ENCODE data around the gene CACNA1G.

The CACNA1G gene

DNA sequence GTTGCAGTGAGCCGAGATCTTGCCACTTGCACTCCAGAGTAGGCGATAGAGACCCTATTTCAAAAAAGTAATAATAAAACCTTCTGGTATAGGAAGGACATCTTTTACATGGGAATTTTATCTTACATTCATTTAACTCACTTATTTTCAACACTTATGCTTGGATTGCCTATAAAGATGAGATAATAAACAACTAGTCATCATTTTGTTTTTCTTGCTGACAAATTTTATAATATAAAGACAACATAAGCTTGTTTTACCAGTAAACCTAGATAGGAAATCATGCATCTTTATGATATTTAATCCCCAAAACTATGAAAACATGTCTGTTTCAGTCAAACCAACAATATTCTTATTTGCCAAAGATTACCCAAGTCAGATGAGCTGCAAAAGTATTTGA lies 91.1 kb downstream of the CACNA1G start:
- DNase-seq (ENCODE audit: low spot score): no peak

DNA sequence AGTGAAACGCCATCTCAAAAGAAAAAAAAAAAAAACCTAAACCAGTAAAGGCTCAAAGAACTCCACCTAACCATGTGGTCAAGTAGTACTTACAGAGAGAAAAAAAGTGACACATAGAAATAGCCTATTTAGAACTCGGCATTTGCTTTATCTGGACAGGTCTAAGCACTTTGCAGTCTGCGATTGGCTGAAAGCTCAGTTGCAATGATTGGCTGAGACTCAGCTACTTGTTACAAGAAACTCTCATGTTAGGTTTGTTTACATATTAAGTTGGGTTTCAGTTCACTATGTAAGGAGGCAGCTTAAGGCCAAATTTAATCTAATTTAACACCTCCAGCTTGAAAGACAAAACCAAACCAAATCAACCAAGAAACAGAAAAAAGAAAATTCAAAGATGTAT lies 93.2 kb downstream of the CACNA1G start:
- DNase-seq (ENCODE audit: low spot score): no peak

DNA sequence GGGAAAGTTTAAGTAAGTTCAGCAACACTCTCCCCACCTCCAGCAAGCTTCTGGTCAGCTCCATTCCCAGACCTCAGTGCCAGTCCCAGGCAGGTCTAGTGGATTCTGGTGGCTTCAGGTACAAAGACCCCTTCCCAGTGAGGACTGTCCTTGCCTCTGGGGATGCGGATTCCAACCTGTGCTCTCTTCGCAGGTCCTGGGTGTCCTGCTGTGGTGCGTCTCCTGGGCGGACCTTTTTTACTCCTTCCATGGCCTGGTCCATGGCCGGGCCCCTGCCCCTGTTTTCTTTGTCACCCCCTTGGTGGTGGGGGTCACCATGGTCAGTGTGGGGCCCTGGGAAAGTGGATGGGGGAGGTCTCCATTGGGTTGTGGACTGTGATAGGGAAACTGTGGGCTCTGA lies 96.0 kb downstream of the CACNA1G start:
- DNase-seq (ENCODE audit: low spot score): no peak

DNA sequence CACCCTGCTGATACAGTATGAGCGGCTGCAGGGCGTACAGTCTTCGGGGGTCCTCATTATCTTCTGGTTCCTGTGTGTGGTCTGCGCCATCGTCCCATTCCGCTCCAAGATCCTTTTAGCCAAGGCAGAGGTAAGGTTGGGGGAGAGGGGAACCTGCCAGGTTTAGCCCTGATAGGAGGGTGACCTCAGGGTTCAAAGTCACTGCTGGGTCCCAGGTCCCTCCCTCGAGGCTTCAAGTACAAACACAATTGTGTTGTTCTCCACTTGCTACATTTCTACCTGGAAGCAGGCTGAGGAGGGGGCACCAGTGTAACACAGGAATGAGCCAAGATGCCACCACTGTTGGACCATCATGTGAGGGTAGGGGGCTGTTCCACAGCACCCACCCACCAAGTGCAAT lies 96.5 kb downstream of the CACNA1G start:
- no peak for DNase-seq (ENCODE audit: low spot score)

DNA sequence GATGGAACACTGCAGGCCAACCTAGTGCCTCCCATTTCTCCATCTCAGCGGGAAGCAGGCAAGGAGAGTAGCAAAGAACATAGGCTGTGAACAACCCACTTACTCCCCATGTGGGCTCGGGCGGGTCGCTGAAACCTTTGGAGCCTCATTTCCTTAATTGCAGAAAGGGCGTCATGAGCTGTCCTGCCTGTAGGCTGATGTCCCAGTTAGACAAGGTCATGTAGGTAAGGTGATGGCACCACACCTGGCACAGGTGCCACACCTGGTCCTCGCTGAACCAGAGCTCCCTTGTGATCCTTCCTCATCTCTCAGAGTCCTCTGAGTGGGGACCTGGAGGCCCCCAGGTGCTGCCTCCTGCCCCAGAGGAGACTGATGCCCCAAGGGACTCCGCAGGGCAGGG lies 97.1 kb downstream of the CACNA1G start:
- no peak for DNase-seq (ENCODE audit: low spot score)

DNA sequence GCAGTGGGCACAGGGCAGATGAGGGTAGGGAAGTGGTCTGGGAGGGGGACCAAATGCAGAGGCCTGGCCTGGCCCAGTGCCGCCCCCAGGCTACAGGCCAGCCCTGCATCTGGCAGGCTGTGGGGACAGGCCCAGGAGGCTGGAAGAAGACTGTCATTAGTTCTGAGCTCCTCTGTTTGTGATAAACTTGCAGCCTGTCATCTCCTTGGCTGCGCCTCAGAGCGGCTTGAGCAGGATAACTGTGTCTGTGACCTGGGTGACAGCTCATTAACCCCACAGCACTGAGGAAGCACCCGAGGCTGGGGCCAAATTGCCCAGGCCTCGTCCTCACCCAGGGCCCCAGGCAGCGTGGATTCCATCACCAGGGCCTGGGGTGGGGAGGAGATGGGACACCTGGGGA lies 98.1 kb downstream of the CACNA1G start:
- no peak for DNase-seq (ENCODE audit: low spot score)

DNA sequence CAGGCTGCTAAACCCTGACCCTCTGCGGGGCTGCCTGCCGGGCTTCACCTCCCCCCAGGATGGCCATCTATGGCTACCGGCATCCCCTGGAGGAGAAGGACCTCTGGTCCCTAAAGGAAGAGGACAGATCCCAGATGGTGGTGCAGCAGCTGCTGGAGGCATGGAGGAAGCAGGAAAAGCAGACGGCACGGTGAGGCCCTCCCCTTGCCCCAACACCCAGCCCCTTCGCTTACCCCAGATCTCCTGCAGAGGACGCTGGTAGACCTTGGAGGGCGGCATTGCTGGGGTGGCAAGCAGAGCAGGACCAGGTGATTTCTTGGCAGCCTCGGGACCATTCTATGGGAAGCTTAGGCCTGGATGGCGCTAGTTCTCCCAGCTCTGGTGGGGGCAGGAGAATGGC lies 98.7 kb downstream of the CACNA1G start:
- DNase-seq (ENCODE audit: low spot score): no peak

DNA sequence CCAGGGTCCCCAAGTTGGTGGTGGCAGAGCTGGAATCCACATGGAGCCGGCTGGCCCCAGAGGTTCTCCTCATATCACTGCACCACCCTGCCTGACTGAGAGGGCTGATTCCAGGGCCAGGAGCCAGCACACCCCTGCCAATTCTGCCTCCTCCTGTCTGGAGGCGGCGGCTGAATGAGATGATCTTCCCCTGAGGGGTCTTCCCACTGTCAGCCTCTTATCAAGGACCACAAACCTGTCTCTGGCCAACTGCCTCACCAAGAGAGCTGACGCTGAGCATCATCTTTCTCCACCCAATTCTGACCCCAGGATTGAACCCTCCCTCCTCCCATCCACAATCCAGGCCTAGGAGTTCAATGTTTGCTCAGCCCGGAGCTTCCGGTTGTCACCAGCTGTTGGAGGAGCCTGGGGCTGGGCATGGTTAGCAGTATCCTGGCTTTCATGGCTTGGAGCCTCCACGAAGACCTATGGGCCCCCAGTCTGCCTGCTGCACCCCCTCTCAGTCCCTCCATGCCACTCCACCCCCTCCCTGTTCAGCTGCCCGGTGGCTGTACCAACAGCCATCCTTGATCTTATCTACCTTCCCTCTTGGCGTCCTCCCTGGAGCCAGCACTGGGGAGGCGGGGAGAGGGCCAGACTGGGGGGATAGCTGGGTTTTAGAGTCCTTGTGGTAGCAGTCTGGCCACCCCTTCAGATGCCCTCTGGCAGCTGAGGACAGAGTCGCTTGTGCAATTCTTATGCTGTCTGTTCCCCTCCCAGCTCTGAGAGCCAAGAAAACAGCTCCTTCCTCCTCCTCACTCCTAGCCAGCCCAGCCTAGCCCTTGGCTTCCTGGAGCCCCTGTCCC lies 99.7 kb downstream of the CACNA1G start:
- no peak for DNase-seq (ENCODE audit: low spot score)

DNA sequence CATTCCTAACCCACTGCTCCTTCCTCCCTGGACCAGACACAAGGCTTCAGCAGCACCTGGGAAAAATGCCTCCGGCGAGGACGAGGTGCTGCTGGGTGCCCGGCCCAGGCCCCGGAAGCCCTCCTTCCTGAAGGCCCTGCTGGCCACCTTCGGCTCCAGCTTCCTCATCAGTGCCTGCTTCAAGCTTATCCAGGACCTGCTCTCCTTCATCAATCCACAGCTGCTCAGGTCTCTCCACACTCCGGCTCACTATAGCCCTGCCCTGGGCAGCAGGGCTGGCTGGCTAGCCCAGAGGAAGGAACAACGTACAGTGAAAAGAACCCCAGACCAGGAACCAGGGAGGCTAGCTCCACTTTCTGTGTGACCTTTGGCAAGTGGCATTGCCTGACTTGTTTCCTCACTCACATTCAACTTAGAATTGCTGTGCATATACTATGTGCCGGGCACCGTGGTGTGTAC lies 100.4 kb downstream of the CACNA1G start:
- no peak for DNase-seq (ENCODE audit: low spot score)

DNA sequence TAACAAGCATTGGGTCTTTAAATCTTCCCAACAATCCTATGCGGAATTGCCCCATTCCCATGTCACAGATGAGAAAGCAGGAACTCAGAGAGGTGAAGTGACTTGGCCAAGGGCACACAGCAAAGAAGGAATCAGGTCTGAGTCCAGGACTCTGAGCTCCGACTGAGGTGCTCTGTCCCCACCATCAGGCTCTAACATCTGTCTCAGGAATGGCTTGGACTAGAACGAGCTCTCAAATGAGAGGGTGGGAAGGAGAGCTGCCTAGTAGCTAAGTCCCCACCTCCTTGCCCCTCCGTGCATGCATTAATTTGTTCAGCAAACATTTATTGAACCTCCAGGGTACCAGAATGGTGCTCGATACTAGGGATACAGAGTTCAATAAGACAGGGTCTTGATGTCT lies 100.8 kb downstream of the CACNA1G start:
- no peak for DNase-seq (ENCODE audit: low spot score)

DNA sequence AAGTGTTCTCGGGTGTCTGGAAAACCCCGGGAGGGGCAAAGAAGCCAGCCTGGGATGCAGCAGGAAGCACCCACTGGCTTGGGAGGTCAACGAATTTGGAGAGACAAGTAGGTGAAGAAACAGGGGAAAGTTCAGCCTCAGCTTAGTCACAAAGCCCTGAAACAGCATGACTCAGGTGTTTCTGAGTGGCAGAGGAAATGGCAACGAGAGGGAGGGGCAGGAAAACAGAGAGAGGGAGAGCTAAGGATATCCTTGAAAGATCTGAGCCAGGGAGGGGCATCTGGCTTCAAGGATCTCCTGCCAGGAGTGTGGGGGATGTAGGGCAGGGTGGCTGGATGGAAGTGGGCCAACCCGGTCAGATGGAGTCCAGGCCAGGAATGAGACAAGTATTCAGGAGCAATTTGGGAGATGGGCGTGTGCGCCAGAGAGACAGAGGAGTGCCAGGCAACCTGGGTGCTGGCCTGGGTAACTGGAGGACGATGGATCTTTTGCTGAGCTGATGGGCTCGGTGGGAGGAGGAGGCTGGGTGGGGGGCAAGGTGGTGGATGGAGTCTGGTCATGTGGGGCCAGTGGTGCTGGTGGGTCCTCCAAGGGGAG lies 101.4 kb downstream of the CACNA1G start:
- DNase-seq (ENCODE audit: low spot score): peak; percentile 77

DNA sequence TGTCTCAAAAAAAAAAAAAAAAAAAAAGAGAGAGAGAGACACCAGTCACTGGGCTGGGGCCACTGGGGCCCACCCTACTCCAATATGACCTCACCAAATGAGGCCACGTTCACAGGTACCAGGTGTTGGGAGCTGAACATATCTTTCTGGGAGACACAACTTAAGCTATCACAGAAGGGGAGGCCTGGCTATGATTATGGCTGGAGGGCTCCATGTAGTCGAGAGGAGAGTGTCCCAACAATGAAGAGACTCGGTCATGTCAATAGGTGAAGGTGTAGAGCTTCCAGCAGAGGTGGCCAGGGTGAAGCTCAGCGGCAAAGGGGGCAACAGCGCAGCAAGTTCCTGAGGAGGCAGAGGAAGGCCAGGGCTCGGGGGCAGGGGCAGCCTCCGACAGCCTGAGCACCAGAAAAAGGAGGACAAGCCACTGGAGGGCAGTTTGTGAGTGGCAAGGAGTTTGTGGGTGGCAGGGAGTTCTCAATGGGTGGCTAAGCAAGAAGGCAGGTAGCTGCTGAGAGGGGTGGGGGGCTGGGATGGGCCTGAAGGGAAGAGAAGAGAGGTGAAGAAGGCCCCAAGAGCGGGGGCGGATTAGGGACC lies 102.2 kb downstream of the CACNA1G start:
- no peak for DNase-seq (ENCODE audit: low spot score)

DNA sequence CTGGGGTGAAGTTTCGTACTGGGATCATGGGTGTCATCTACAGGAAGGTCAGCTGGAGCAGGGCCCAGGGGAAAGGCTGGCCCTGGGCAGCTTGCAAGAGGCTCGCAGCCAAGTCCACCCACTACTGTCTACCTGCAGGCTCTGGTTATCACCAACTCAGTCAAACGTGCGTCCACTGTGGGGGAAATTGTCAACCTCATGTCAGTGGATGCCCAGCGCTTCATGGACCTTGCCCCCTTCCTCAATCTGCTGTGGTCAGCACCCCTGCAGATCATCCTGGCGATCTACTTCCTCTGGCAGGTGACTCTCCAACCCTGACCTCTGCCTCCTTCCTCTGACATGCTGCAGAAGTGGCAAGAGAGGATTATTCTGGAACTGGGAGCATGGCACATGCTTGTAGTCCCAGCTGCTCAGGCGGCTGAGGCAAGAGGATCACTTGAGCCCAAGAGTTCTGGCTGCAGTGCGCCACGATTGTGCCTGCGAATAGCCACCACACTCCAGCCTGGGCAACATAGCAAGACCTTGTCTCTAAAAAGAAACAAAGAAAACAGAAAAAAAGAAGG lies 103.4 kb downstream of the CACNA1G start:
- no peak for DNase-seq (ENCODE audit: low spot score)

DNA sequence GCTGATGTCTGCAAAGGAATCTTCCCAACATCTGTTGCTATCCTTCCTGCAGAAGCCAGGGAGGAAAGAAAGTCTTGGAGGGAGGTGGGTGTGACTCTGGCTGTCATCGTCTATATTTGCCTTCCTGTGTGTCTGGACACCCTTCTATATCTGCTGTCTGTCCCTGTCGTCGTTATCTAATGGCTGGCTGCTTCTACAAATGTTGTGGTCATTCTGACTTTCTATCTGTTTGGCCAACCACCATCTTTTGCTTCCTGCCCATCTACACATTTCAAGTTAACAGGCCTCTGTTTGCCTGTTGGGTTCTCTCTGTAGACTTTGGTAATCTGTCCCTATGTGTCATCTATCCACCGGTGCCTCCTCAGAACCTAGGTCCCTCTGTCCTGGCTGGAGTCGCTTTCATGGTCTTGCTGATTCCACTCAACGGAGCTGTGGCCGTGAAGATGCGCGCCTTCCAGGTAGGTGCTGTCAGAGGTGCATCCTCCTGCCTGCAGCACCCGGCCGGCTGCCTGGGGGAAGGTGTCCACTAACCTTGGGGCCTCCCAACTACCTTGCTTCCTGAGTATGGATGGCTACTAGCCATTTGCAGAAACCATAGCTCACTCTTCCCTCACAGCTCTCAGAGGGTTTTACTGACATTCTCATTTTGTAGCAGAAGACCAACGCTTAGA lies 104.4 kb downstream of the CACNA1G start:
- DNase-seq (ENCODE audit: low spot score): no peak

DNA sequence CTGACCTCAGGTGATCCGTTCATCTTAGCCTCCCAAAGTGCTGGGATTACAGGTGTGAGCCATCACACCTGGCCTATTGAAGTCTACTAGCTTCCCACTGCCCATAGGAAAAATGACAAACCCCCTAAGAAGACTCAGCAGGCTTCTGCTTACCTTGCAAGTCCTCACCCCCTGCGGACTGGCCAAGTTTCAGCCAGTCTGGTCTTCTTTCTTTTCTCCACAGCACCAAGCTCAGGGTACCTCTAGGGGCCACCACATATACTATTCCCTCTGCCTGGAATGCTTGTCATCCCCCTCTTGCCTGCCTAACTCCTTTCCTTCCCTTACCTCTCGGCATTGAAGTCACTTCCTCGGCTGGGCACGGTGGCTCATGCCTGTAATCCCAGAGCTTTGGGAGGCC lies 105.3 kb downstream of the CACNA1G start:
- DNase-seq (ENCODE audit: low spot score): no peak

DNA sequence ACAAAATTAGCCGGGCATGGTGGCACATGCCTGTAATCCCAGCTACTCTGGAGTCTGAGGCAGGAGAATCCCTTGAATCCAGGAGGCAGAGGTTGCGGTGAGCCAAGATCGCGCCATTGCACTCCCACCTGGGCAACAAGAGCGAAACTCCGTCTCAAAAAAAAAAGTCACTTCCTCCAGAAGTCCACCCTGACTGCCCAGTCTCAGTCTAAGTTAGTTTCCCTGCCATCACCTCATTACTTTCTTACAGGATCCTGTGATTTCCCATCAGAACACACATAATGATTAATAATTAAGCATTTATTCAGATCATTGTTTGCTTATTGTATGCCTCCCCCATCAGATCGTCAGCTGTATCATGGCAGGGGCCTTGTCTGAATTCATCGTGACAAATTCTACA lies 105.8 kb downstream of the CACNA1G start:
- DNase-seq (ENCODE audit: low spot score): no peak

DNA sequence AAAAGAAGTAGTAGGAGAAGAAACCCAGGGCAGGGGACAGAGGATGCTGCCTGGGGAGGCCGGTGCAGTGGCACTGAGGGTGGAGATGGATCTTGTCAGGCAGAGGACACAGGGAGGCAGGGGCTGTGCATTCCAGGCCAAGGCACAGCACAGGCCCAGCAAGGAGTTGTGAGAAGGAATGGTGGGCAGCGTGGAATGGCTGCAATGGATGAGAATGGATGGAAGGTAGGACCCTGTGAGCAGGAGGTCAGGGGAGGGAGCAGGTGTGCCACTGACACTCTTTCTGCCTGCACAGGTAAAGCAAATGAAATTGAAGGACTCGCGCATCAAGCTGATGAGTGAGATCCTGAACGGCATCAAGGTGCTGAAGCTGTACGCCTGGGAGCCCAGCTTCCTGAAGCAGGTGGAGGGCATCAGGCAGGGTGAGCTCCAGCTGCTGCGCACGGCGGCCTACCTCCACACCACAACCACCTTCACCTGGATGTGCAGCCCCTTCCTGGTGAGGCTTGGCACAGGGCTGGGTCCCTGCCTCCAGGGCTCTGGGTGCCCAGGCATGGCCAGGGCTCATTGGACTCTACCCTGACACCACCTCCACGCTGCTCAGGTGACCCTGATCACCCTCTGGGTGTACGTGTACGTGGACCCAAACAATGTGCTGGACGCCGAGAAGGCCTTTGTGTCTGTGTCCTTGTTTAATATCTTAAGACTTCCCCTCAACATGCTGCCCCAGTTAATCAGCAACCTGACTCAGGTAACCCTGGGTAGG lies 106.9 kb downstream of the CACNA1G start:
- DNase-seq (ENCODE audit: low spot score): no peak

DNA sequence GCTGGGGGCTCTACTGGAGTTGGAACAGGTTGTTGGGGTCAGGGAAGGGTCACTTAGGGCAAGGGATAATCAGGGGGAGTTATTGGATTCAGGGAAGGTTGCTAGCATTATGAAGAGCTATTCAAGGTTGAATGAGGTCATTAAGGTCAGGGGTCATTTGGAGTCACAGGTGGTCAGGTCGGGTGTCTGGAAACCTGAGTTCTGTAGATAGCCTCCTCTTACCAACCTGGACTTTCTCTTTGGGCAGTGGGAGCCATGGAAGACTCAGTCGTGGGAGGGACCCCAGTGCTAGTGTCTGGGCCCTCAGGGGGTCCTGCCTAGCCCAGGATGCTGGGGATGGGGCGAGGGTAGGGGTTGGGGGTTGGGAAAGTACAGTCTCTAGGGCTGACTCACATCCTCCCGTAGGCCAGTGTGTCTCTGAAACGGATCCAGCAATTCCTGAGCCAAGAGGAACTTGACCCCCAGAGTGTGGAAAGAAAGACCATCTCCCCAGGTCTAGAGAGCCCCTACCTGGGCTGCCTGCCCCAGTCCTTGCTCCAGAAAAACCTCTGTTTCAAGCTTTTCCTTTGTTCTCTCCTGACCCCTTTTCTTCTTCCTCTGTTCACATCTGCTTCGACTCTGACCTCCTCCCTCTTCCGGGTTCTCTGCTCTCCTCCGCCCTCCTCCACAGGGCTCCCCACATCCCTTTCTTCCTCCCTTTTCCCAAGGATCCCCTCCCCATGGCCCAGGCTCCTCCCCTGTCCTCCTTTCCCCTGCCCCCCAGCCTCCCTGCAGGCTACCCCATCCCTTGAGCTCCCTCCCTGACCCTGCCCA lies 107.7 kb downstream of the CACNA1G start:
- DNase-seq (ENCODE audit: low spot score): no peak

DNA sequence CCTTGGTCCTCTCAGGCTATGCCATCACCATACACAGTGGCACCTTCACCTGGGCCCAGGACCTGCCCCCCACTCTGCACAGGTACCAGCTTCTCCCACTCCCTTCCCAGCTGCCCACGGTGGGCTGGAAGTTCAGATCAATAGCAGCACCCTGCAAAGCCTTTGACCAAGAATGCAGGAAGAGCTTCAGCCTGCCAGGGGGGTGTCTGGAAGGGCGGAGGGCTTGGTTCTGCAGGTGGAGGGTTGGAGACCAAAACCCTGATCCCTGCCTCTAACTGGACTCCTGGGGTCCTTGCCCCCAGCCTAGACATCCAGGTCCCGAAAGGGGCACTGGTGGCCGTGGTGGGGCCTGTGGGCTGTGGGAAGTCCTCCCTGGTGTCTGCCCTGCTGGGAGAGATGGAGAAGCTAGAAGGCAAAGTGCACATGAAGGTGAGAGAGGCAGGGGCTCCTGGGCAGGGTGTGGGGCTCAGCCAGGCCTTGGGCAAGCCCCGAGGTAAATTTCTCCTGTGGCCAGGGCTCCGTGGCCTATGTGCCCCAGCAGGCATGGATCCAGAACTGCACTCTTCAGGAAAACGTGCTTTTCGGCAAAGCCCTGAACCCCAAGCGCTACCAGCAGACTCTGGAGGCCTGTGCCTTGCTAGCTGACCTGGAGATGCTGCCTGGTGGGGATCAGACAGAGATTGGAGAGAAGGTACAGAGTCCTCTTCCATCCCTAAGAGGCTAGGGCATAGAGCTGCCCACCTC lies 108.5 kb downstream of the CACNA1G start:
- no peak for DNase-seq (ENCODE audit: low spot score)

DNA sequence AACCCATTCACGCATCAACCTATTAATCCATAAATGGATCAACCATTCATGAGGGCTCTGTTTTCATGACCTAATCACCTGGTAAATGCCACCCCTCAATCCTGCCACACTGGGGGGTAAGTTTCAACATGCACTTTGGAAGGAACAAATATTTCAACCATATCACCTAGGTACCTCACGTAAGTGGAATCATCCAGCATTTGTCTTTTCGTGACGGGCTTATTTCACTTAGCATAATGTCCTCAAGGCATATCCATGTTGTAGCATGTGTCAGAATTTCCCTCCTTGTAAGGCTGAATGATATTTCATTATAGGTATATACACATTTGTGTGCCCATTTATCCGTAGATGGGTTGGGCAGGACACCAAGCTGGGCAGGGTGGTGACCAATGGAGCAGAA lies 111.6 kb downstream of the CACNA1G start:
- no peak for DNase-seq (ENCODE audit: low spot score)

All from activated CD4-positive, alpha-beta T cell treated with anti-CD3 and anti-CD28 coated beads, Interleukin-2, Interleukin-4, amounts not matched to agents 100 ng/mL and 50 ng/mL, durations not matched to agents 16 hours and 8 hours (primary cell).